Vagina (tissue), 2 donors: ENCODE data around the gene RIOX2.

ENCODE experiments used
- POLR2A ChIP-seq, 2 donors: fragments of 450-650 bp; IDR thresholded peaks; one replicate each; pipeline ENCODE4 v1.6.1; 2017; ENCODE audit warnings: antibody characterized with exemption in 2 of 2, mild to moderate bottlenecking in 2 of 2, moderate library complexity in 2 of 2
- POLR2AphosphoS5 ChIP-seq, 2 donors: sonication (generic); formaldehyde crosslinking; IDR thresholded peaks; one replicate each; pipeline ENCODE4 v1.9.0; 2017; ENCODE audit warnings: antibody characterized with exemption in 2 of 2, mild to moderate bottlenecking in 2 of 2, low read depth in 1 of 2; ENCODE audit not compliant: insufficient read depth in 1 of 2
- TF ChIP-seq, protein P1 (sequence below), 3 experiments: fragments of 450-650 bp in 2 of 3; fragments of 200-600 bp in 1 of 3; sonication (generic) in 1 of 3; IDR thresholded peaks; one replicate each; pipeline ENCODE4 v1.5.1; 2017 to 2019; ENCODE audit warnings: antibody characterized with exemption in 3 of 3, mild to moderate bottlenecking in 2 of 3, moderate library complexity in 2 of 3

DNA sequence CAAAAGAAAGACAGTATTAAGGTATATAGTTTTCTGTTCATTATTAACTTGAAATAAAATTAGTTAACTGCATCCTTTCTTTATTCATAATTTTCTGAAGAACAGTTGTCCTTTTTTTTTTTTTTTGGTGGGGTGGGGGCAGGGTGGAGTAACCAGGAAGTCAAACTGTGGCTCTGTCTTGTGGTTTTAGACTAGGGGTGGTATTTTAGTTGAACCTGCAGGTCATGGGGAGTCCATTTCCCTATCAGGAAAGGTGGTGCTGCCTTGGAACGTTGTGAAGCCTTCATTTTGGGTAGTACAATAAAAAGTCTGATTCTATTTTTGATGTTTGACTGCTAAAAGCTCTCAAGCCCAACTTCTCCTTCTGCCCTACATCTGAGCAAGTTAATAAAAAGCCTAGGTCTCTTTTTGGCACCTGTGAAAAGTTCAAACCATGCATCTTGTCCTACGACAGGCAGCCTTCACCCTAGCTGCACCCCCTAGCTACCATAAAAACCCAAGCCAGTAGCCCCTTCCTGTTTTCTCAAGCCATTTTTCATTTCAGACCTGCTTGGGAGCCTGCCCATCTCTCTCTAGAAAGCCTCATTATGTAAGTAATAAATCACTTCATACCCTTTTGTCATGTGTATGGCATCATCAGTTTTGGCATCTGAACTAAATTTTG is 31.2 kb upstream of the RIOX2 start:
- TF ChIP-seq POLR2AphosphoS5 (IDR thresholded peaks at IDR 0.05; ENCODE audit: insufficient read depth in 1 of 2, low read depth in 1 of 2) (no peak), POLR2A (IDR thresholded peaks at IDR 0.05) (no peak)
- TF ChIP-seq, protein P1, sequence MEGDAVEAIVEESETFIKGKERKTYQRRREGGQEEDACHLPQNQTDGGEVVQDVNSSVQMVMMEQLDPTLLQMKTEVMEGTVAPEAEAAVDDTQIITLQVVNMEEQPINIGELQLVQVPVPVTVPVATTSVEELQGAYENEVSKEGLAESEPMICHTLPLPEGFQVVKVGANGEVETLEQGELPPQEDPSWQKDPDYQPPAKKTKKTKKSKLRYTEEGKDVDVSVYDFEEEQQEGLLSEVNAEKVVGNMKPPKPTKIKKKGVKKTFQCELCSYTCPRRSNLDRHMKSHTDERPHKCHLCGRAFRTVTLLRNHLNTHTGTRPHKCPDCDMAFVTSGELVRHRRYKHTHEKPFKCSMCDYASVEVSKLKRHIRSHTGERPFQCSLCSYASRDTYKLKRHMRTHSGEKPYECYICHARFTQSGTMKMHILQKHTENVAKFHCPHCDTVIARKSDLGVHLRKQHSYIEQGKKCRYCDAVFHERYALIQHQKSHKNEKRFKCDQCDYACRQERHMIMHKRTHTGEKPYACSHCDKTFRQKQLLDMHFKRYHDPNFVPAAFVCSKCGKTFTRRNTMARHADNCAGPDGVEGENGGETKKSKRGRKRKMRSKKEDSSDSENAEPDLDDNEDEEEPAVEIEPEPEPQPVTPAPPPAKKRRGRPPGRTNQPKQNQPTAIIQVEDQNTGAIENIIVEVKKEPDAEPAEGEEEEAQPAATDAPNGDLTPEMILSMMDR (IDR thresholded peaks at IDR 0.05): no peak
